GM12878 (cell line): ENCODE results near the gene TLCD3B. TPM values are rescaled to one million over a fixed set of nuclear protein-coding genes. Genes with fewer than 3 reads are reported as not detected.

Source experiments
- CHD1 ChIP-seq: IDR thresholded peaks from 2 replicates; pipeline ENCODE4 v1.6.1; 2012; ENCODE audit warnings: low read depth, low read length, improper control_type of control experiment
- CREB1 ChIP-seq: IDR thresholded peaks from 2 replicates; pipeline ENCODE4 v1.6.1; 2012; ENCODE audit warnings: low read depth, mild to moderate bottlenecking, inconsistent platforms
- CREM ChIP-seq: IDR thresholded peaks from 2 replicates; pipeline ENCODE4 v1.6.1; 2014; ENCODE audit warnings: antibody characterized with exemption, low read depth
- DPF2 ChIP-seq: fragments of 450-650 bp; IDR thresholded peaks from 2 replicates; pipeline ENCODE4 v1.6.1; 2017; ENCODE audit warnings: mild to moderate bottlenecking
- EGR1 ChIP-seq, 2 experiments: IDR thresholded peaks; 1 replicate in 1 of 2; 2 replicates in 1 of 2; pipeline ENCODE4 v1.6.1; 2011 to 2012; ENCODE audit warnings: low read depth in 2 of 2, low read length in 2 of 2, borderline replicate concordance in 1 of 2, mild to moderate bottlenecking in 1 of 2, moderate library complexity in 1 of 2
- FOS ChIP-seq: IDR thresholded peaks from 3 replicates; pipeline ENCODE4 v1.6.1; 2011; ENCODE audit warnings: borderline replicate concordance; ENCODE audit not compliant: insufficient read length; ENCODE audit errors: extremely low read depth
- GATAD2B ChIP-seq: fragments of 450-650 bp; conservative IDR thresholded peaks from 2 replicates; pipeline ENCODE4 v1.6.1; 2017; ENCODE audit warnings: low read depth, mild to moderate bottlenecking, moderate library complexity
- HDGF ChIP-seq: fragments of 450-650 bp; IDR thresholded peaks from 2 replicates; pipeline ENCODE4 v1.6.1; 2016; ENCODE audit warnings: antibody characterized with exemption
- IKZF2 ChIP-seq, 2 experiments: fragments of 450-650 bp; IDR thresholded peaks; 2 replicates each; pipeline ENCODE4 v1.6.1; 2017; ENCODE audit warnings: mild to moderate bottlenecking in 2 of 2, moderate library complexity in 2 of 2
- MEF2A ChIP-seq: IDR thresholded peaks from 2 replicates; pipeline ENCODE4 v1.6.1; 2011; ENCODE audit warnings: low read depth, mild to moderate bottlenecking, low read length, moderate library complexity; ENCODE audit not compliant: insufficient read depth
- MEF2B ChIP-seq: fragments of 450-650 bp; IDR thresholded peaks from 2 replicates; pipeline ENCODE4 v1.6.1; 2018; ENCODE audit warnings: mild to moderate bottlenecking, moderate library complexity; ENCODE audit not compliant: partially characterized antibody, poor library complexity, severe bottlenecking
- SIX5 ChIP-seq: IDR thresholded peaks from 2 replicates; pipeline ENCODE4 v1.6.1; 2011; ENCODE audit warnings: mild to moderate bottlenecking, low read depth, low read length, moderate library complexity; ENCODE audit not compliant: severe bottlenecking
- SMAD1 ChIP-seq: fragments of 450-650 bp; IDR thresholded peaks from 2 replicates; pipeline ENCODE4 v1.6.1; 2018; ENCODE audit warnings: mild to moderate bottlenecking, low read depth; ENCODE audit not compliant: partially characterized antibody
- SREBF2 ChIP-seq: IDR thresholded peaks from 2 replicates; pipeline ENCODE4 v1.6.1; 2012; ENCODE audit warnings: mild to moderate bottlenecking, low read length
- TARDBP ChIP-seq: IDR thresholded peaks from 2 replicates; pipeline ENCODE4 v1.6.1; 2016; ENCODE audit warnings: borderline replicate concordance
- WRNIP1 ChIP-seq: IDR thresholded peaks from 2 replicates; pipeline ENCODE4 v1.6.1; 2011; ENCODE audit warnings: low read depth, low read length, improper control_type of control experiment, borderline replicate concordance
- ZNF217 ChIP-seq: fragments of 450-650 bp; IDR thresholded peaks from 2 replicates; pipeline ENCODE4 v1.6.1; 2017; ENCODE audit warnings: antibody characterized with exemption, mild to moderate bottlenecking
- polyA plus RNA-seq, 11 experiments: library from polyadenylated mRNA; depleted of rRNA in 4 of 11; unstranded in 6 of 11; stranded (reverse) in 5 of 11; fragments of >200 nt; fragmentation: Nextera tagmentation in 4 of 11; fragmentation: Illumina TruSeq in 1 of 11; extraction: Ambion mirVana in 4 of 11; extraction: Trizol in 1 of 11; gene quantifications; 1 replicate in 1 of 11; 2 replicates in 10 of 11; pipeline versions ENCODE4 v1.2.1 to v1.2.3, GENCODE V29; 2011 to 2016; ENCODE audit warnings: inconsistent platforms in 2 of 11, missing spikeins in 2 of 11, low read depth in 1 of 11
- total RNA-seq, 4 experiments: library from RNA; depleted of rRNA in 3 of 4; stranded (reverse); fragments of >200 nt in 3 of 4; fragmentation: Illumina TruSeq in 1 of 4; extraction: Trizol in 1 of 4; gene quantifications; 2 replicates each; pipeline versions ENCODE4 v1.2.1 to v1.2.3, GENCODE V29; 2013 to 2021
- TF ChIP-seq, protein P1 (sequence below): fragments of 150-350 bp; IDR thresholded peaks from 2 replicates; pipeline ENCODE4 v1.6.1; 2016; ENCODE audit warnings: low read depth, low read length
- TF ChIP-seq, protein P2 (sequence below): fragments of 450-650 bp; IDR thresholded peaks from 2 replicates; pipeline ENCODE4 v1.6.1; 2017; ENCODE audit warnings: borderline replicate concordance
- TF ChIP-seq, protein P3 (sequence below): IDR thresholded peaks from 2 replicates; pipeline ENCODE4 v1.6.1; 2012; ENCODE audit warnings: low read depth, low read length, improper control_type of control experiment
- TF ChIP-seq, protein P4 (sequence below): IDR thresholded peaks from 2 replicates; pipeline ENCODE4 v1.6.1; 2011; ENCODE audit warnings: borderline replicate concordance, low read depth, mild to moderate bottlenecking, moderate library complexity, mixed read lengths, low read length; ENCODE audit not compliant: insufficient read depth; ENCODE audit errors: extremely low read length
- TF ChIP-seq, protein P5 (sequence below): fragments of 450-650 bp; IDR thresholded peaks from 2 replicates; pipeline ENCODE4 v1.6.1; 2016; ENCODE audit warnings: mild to moderate bottlenecking

The TLCD3B gene
- total and polyA plus RNA-seq, 10 of the 15 experiments (the other 5 are each of a cell fraction or from before 2014, with no cell fraction given): 0.05 to 0.51 (median 0.18) TPM; not detected in 4

DNA sequence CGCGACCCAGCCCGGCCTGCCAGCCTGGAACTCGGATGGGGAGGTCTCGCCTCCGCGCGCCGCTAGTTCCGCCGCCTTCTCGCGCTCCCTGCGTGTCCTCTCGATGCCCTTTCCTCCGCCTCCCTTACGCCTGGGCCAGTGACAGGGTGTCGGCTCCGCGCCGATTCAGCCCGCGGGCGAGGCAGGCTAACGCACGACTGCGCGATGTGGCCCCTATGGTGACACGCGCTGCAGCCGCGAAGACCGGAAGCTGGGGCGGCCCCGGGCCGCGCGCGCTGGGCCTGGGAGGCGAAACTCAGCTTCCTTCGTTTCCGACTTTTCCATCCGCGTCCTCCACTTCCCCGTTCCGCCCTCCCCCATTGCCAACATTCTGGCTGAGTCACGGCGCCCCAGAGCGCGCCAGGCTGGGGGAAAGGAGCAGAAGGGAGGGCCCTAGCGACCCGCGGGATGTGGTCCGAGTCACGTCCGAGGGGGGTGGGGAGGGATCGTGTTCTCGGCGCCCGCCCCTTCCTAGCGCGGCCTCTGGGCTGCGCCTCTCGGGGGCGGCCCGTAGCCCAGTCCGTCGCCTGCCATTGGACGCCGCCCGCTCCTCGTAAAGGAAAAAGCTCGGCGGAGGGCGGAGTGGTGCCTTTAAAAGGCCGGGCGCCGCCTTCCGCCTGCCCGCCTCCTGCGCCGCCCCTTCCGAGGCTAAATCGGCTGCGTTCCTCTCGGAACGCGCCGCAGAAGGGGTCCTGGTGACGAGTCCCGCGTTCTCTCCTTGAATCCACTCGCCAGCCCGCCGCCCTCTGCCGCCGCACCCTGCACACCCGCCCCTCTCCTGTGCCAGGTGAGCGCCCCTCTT lies 34.3 kb upstream of the TLCD3B start, which contains the start of gene ALDOA (continued):
- TF ChIP-seq, protein P1, sequence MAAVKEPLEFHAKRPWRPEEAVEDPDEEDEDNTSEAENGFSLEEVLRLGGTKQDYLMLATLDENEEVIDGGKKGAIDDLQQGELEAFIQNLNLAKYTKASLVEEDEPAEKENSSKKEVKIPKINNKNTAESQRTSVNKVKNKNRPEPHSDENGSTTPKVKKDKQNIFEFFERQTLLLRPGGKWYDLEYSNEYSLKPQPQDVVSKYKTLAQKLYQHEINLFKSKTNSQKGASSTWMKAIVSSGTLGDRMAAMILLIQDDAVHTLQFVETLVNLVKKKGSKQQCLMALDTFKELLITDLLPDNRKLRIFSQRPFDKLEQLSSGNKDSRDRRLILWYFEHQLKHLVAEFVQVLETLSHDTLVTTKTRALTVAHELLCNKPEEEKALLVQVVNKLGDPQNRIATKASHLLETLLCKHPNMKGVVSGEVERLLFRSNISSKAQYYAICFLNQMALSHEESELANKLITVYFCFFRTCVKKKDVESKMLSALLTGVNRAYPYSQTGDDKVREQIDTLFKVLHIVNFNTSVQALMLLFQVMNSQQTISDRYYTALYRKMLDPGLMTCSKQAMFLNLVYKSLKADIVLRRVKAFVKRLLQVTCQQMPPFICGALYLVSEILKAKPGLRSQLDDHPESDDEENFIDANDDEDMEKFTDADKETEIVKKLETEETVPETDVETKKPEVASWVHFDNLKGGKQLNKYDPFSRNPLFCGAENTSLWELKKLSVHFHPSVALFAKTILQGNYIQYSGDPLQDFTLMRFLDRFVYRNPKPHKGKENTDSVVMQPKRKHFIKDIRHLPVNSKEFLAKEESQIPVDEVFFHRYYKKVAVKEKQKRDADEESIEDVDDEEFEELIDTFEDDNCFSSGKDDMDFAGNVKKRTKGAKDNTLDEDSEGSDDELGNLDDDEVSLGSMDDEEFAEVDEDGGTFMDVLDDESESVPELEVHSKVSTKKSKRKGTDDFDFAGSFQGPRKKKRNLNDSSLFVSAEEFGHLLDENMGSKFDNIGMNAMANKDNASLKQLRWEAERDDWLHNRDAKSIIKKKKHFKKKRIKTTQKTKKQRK: no peak
- TF ChIP-seq CHD1 (0 out of 2 replicates have a peak, but pooled peaks have one; percentile 58), FOS (no peak), IKZF2 (IDR thresholded peaks at IDR 0.05) (peak; percentile 88 to 93), ZNF217 (no peak), CREB1 (peak; percentile 67), WRNIP1 (no peak), CREM (peak; percentile 57), EGR1 (IDR thresholded peaks at IDR 0.05; ENCODE audit: borderline replicate concordance in 1 of 2, low read depth in 2 of 2, low read length in 2 of 2) (0 out of 3 replicates have a peak, but pooled peaks of 1 of the 2 experiments have one; percentile 37), SIX5 (no peak), TARDBP (no peak), SREBF2 (0 out of 2 replicates have a peak, but pooled peaks have one; percentile 14), MEF2A (no peak), DPF2 (peak; percentile 91), GATAD2B (peak; percentile 94), SMAD1 (peak; percentile 57), HDGF (peak; percentile 95), MEF2B (peak; percentile 30)
- TF ChIP-seq, protein P2, sequence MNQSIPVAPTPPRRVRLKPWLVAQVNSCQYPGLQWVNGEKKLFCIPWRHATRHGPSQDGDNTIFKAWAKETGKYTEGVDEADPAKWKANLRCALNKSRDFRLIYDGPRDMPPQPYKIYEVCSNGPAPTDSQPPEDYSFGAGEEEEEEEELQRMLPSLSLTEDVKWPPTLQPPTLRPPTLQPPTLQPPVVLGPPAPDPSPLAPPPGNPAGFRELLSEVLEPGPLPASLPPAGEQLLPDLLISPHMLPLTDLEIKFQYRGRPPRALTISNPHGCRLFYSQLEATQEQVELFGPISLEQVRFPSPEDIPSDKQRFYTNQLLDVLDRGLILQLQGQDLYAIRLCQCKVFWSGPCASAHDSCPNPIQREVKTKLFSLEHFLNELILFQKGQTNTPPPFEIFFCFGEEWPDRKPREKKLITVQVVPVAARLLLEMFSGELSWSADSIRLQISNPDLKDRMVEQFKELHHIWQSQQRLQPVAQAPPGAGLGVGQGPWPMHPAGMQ: no peak
- TF ChIP-seq, protein P3, sequence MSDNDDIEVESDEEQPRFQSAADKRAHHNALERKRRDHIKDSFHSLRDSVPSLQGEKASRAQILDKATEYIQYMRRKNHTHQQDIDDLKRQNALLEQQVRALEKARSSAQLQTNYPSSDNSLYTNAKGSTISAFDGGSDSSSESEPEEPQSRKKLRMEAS: peak; percentile 91
- TF ChIP-seq, protein P4, sequence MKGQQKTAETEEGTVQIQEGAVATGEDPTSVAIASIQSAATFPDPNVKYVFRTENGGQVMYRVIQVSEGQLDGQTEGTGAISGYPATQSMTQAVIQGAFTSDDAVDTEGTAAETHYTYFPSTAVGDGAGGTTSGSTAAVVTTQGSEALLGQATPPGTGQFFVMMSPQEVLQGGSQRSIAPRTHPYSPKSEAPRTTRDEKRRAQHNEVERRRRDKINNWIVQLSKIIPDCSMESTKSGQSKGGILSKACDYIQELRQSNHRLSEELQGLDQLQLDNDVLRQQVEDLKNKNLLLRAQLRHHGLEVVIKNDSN: no peak
- TF ChIP-seq, protein P5, sequence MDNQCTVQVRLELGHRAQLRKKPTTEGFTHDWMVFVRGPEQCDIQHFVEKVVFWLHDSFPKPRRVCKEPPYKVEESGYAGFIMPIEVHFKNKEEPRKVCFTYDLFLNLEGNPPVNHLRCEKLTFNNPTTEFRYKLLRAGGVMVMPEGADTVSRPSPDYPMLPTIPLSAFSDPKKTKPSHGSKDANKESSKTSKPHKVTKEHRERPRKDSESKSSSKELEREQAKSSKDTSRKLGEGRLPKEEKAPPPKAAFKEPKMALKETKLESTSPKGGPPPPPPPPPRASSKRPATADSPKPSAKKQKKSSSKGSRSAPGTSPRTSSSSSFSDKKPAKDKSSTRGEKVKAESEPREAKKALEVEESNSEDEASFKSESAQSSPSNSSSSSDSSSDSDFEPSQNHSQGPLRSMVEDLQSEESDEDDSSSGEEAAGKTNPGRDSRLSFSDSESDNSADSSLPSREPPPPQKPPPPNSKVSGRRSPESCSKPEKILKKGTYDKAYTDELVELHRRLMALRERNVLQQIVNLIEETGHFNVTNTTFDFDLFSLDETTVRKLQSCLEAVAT: no peak; the same call in 1 of the 2 replicates
